Caki2 (cell line): Measurements from ENCODE around the gene CDC73. TPM values are rescaled to one million over a fixed set of nuclear protein-coding genes. Genes with fewer than 3 reads are reported as not detected.

ENCODE experiments used
- total RNA-seq: library from RNA; depleted of rRNA; stranded (reverse); fragments of >200 nt; shearing (Covaris generic); gene quantifications from 2 replicates; pipeline ENCODE4 v1.2.3, GENCODE V29; 2014; ENCODE audit warnings: low replicate concordance; rRNA removed

The CDC73 gene
- total RNA-seq, 1 experiment from 2014 or later, result 17.1 TPM

Other genes starting within 250 kb of the CDC73 start
- gene UCHL5, start 62.7 kb upstream of the CDC73 start, total RNA-seq, result 27.9 and 57.9 TPM in 2 replicates
- gene RO60, start 62.4 kb upstream of the CDC73 start, total RNA-seq, result 41.8 and 80.2 TPM in 2 replicates
- gene GLRX2, start 16.6 kb upstream of the CDC73 start, total RNA-seq, result 25.5 and 27.2 TPM in 2 replicates
- not detected in 2 replicates for gene B3GALT2, start 64.6 kb downstream of the CDC73 start, total RNA-seq